Keratinocyte (primary cell): Measurements from ENCODE around the gene LYL1.

Experiments used
- CTCF ChIP-seq, 3 experiments: IDR thresholded peaks in 1 of 3; conservative IDR thresholded peaks in 1 of 3; optimal IDR thresholded peaks in 1 of 3; 2 replicates in 2 of 3; 3 replicates in 1 of 3; pipeline versions ENCODE3 to v1.5.1; 2011; ENCODE audit warnings: low read length in 3 of 3, mild to moderate bottlenecking in 3 of 3, moderate library complexity in 2 of 3, control low read depth in 1 of 3, inconsistent platforms in 1 of 3; ENCODE audit not compliant: insufficient read depth in 2 of 3; ENCODE audit errors: extremely low read depth in 1 of 3
- EZH2 ChIP-seq: IDR thresholded peaks from one replicate; pipeline ENCODE4 v1.6.1; 2012; ENCODE audit warnings: inconsistent platforms, mild to moderate bottlenecking, low read length, moderate library complexity

GRCh38 chr19:13070425-13071140 lies 32.1 kb downstream of the LYL1 start:
- TF ChIP-seq CTCF (optimal IDR thresholded peaks at IDR 0.05 in 1 of 3, IDR thresholded peaks at IDR 0.05 in 1 of 3, conservative IDR thresholded peaks at IDR 0.05 in 1 of 3; ENCODE audit: extremely low read depth in 1 of 3, insufficient read depth in 2 of 3, low read length in 3 of 3) (no peak), EZH2 (no peak)
